Renal pelvis (tissue), 3 donors: ENCODE results near the gene UQCR11. TPM values are rescaled to one million over a fixed set of nuclear protein-coding genes. Genes with fewer than 3 reads are reported as not detected.

ENCODE experiments used
- polyA plus RNA-seq, 3 donors: library from polyadenylated mRNA; unstranded; fragments of 120-200 nt; gene quantifications; one replicate each; pipeline ENCODE4 v1.2.1, GENCODE V29; 2013; ENCODE audit not compliant: insufficient read length in 3 of 3

Gene UQCR11
- polyA plus RNA-seq, 3 donors = 99.6 to 131 (median 127) TPM

Other genes with a start within 250 kb of the UQCR11 start
- 10 to 100 TPM; 76.0 to 98.5 (median 94.2) TPM for gene NDUFS7, start 221.6 kb downstream of the UQCR11 start, polyA plus RNA-seq
- 10 to 100 TPM; 31.5 to 42.9 (median 42.9) TPM for gene GAMT, start 203.9 kb downstream of the UQCR11 start, polyA plus RNA-seq
- gene DAZAP1, start 197.9 kb downstream of the UQCR11 start, polyA plus RNA-seq = 10 to 100 TPM; 85.2 to 99.4 (median 98.2) TPM
- gene RPS15, start 167.1 kb downstream of the UQCR11 start, polyA plus RNA-seq = 100 to 1,000 TPM; 716 to 925 (median 791) TPM
- 1 to 10 TPM; 1.3 to 1.9 (median 1.7) TPM for gene APC2, start 155.3 kb downstream of the UQCR11 start, polyA plus RNA-seq
- 10 to 100 TPM; 29.1 to 39.1 (median 32.8) TPM for gene C19orf25, start 126.2 kb downstream of the UQCR11 start, polyA plus RNA-seq
- 1 to 10 TPM; 8.2 to 9.8 (median 8.6) TPM for gene PCSK4, start 115.1 kb downstream of the UQCR11 start, polyA plus RNA-seq
- gene REEP6, start 114.3 kb downstream of the UQCR11 start, polyA plus RNA-seq = 10 to 100 TPM; 24.2 to 33.2 (median 26.3) TPM
- 1 to 10 TPM in 1 of 3 donors, under 1 TPM in 2; 0.47 to 1.4 (median 0.78) TPM for gene ADAMTSL5, start 92.4 kb downstream of the UQCR11 start, polyA plus RNA-seq
- gene PLK5, start 81.4 kb downstream of the UQCR11 start, polyA plus RNA-seq = under 1 TPM; 0.20 to 0.46 (median 0.31) TPM
- gene MEX3D, start 37.1 kb downstream of the UQCR11 start, polyA plus RNA-seq = 10 to 100 TPM; 23.9 to 39.8 (median 33.3) TPM
- 10 to 100 TPM; 70.0 to 83.4 (median 82.8) TPM for gene MBD3, start 12.6 kb downstream of the UQCR11 start, polyA plus RNA-seq
- gene TCF3, start 47.2 kb upstream of the UQCR11 start, polyA plus RNA-seq = 100 to 1,000 TPM in 2 of 3 donors, 10 to 100 TPM in 1; 92.2 to 125 (median 123) TPM
- gene ONECUT3, start 148.0 kb upstream of the UQCR11 start, polyA plus RNA-seq = under 1 TPM; 0.03 to 0.05 (median 0.04) TPM
- 1 to 10 TPM in 1 of 3 donors, under 1 TPM in 2; 0.58 to 1.0 (median 0.83) TPM for gene ATP8B3, start 206.8 kb upstream of the UQCR11 start, polyA plus RNA-seq
- gene REXO1, start 243.0 kb upstream of the UQCR11 start, polyA plus RNA-seq = 10 to 100 TPM; 29.2 to 35.8 (median 30.0) TPM